Astrocyte (in vitro differentiated cells and primary cell): Measurements from ENCODE around the gene CTAGE8. TPM values are rescaled to one million over a fixed set of nuclear protein-coding genes. Genes with fewer than 3 reads are reported as not detected.
"Not testable (repeated sequence)": the region's sequence is repeated elsewhere in the genome, so short reads cannot be mapped to it uniquely, and the experiment has no call there.

ENCODE experiments used
- DNase-seq: peaks from one replicate; pipeline ENCODE4 v3.0.0-alpha.2; 2010; ENCODE audit warnings: low read depth
- FAIRE-seq: peaks from 2 replicates; lab custom pipeline; 2011; peaks lifted over from hg19 to GRCh38; lab: Jason Lieb, UNC
- H2AFZ ChIP-seq: 2 replicates; pipeline ENCODE4 v1.6.0; 2012; ENCODE audit warnings: low read depth, low read length, inconsistent platforms
- H3K27ac ChIP-seq: 2 replicates; pipeline ENCODE4 v1.5.1; 2011; ENCODE audit warnings: low read depth, low read length, inconsistent platforms
- H3K27me3 ChIP-seq: 2 replicates; pipeline ENCODE4 v1.6.0; 2011; ENCODE audit warnings: low read length, inconsistent platforms; ENCODE audit not compliant: insufficient read depth
- H3K36me3 ChIP-seq: 2 replicates; pipeline ENCODE4 v1.5.1; 2011; ENCODE audit warnings: low read length, inconsistent platforms; ENCODE audit not compliant: insufficient read depth
- H3K4me1 ChIP-seq: 2 replicates; pipeline ENCODE4 v1.5.1; 2011; ENCODE audit warnings: low read length, inconsistent platforms; ENCODE audit not compliant: insufficient read depth
- H3K4me2 ChIP-seq: 2 replicates; pipeline ENCODE4 v1.6.0; 2012; ENCODE audit warnings: low read length, inconsistent platforms
- H3K4me3 ChIP-seq: 2 replicates; pipeline ENCODE4 v1.5.1; 2011; ENCODE audit warnings: low read depth, mild to moderate bottlenecking, low read length, inconsistent platforms; ENCODE audit not compliant: insufficient read depth
- H3K79me2 ChIP-seq: 2 replicates; pipeline ENCODE4 v1.6.0; 2012; ENCODE audit warnings: mild to moderate bottlenecking, low read length, inconsistent platforms; ENCODE audit not compliant: insufficient read depth
- H3K9ac ChIP-seq: 2 replicates; pipeline ENCODE4 v1.6.0; 2012; ENCODE audit warnings: mild to moderate bottlenecking, low read length, inconsistent platforms
- H3K9me3 ChIP-seq: 2 replicates; pipeline ENCODE4 v1.5.1; 2012; ENCODE audit warnings: low read depth, mild to moderate bottlenecking, low read length, inconsistent platforms; ENCODE audit not compliant: insufficient read depth
- H4K20me1 ChIP-seq: 2 replicates; pipeline ENCODE4 v1.6.0; 2012; ENCODE audit warnings: low read length, inconsistent platforms; ENCODE audit not compliant: insufficient read depth
- H3K27ac Mint-ChIP-seq: one replicate; pipeline ENCODE4 v1.8.0; 2021; ENCODE audit warnings: mild to moderate bottlenecking, mixed read lengths; ENCODE audit not compliant: unreplicated experiment
- H3K27me3 Mint-ChIP-seq: one replicate; pipeline ENCODE4 v1.8.0; 2021; ENCODE audit warnings: low read depth, mixed read lengths; ENCODE audit not compliant: unreplicated experiment
- H3K36me3 Mint-ChIP-seq: one replicate; pipeline ENCODE4 v1.8.0; 2021; ENCODE audit warnings: low read depth, mixed read lengths; ENCODE audit not compliant: unreplicated experiment
- H3K4me1 Mint-ChIP-seq: one replicate; pipeline ENCODE4 v1.8.0; 2021; ENCODE audit warnings: low read depth, mixed read lengths; ENCODE audit not compliant: unreplicated experiment
- H3K4me3 Mint-ChIP-seq: one replicate; pipeline ENCODE4 v1.8.0; 2021; ENCODE audit warnings: mild to moderate bottlenecking, moderate library complexity, mixed read lengths; ENCODE audit not compliant: unreplicated experiment
- H3K9me3 Mint-ChIP-seq: one replicate; pipeline ENCODE4 v1.8.0; 2021; ENCODE audit warnings: mild to moderate bottlenecking, mixed read lengths; ENCODE audit not compliant: unreplicated experiment
- total RNA-seq: library from RNA; stranded (reverse); gene quantifications from 2 replicates; pipeline ENCODE4 v1.2.1, GENCODE V29; 2021

CTAGE8 gene
- total RNA-seq, 1 donor from 2014 or later = 0.98 TPM

DNA sequence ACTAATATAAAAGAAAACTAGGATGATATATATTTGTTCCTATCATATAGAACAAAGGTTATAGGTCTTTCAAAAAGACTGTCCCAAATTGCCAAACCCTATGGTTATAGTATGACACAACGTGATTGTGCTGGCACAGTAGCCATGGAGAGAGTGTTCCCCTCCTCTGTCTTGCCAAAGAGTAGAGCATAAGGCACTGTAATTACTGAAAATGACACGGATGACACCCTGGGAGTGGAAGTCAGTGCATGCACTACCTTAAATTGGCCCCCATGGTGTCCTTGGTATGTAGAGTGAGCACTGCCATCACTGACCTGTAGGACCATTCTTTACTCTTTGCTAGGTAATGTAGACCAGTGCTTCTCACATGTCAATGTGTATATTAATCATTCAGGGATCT lies 36.1 kb upstream of the CTAGE8 start:
- H3K9me3 ChIP-seq, H4K20me1 ChIP-seq, H3K27ac ChIP-seq, H3K27ac Mint-ChIP-seq, H3K79me2 ChIP-seq, H3K27me3 ChIP-seq, DNase-seq, H3K4me1 ChIP-seq, H3K36me3 ChIP-seq, H3K4me1 Mint-ChIP-seq, H3K36me3 Mint-ChIP-seq, H3K9me3 Mint-ChIP-seq, H3K4me2 ChIP-seq, H3K27me3 Mint-ChIP-seq, H2AFZ ChIP-seq, H3K4me3 Mint-ChIP-seq, H3K9ac ChIP-seq, FAIRE-seq, H3K4me3 ChIP-seq: not testable (repeated sequence)

DNA sequence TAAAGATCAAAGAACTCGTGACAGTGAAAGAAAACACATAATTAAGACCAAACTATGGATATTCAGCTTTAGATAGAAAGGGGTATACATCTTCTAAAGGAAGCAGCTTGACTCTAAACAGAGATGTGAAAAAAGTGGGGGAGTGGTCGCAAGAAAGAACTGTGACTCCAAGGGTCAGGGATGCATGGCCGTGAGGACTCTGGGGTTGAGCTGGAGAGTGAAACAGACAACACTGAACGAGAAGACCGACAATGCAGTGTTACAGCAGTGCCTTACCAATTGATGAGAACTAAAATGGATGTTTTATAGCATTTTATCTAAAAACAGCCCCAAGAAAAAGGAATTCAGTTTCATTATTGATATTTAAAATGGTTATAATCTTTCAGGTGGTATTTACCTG lies 34.5 kb upstream of the CTAGE8 start:
- not testable (repeated sequence) for DNase-seq, H3K36me3 Mint-ChIP-seq, FAIRE-seq

DNA sequence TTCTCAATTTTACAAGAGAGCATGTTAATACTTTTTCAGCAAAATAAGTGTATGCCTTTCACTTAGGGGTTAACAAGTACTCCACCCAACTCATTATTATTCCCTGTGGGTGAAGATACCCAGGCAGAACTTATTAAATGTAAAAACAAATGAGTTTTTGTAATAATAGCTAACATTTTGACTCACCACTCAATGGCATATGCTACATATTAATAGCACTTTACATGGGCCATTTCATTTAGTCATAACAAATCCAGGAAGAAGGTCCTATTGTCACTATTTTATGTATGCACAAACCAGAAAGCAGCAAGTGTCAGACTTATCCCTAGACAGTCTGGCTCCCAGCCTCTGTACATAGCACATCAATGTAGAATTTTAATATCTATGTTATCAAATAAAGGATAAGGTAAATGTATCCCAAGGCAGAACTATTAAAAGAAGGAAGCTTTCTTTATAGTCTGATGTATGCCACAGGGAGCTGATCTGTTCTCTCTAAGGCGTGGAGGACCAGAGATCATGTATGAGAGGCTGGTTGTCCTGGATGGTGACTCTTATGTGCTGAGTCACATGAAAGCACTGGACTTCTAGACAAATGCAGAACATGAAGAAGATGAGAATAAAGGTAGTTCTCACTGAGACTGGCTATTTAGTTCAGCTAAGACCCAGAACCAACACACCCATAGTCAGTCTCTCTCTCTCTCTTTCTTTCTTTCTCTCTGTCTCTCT lies 33.7 kb upstream of the CTAGE8 start:
- H3K36me3 Mint-ChIP-seq, H3K4me3 Mint-ChIP-seq, H3K9me3 ChIP-seq, H3K27ac Mint-ChIP-seq, H3K79me2 ChIP-seq, FAIRE-seq, H3K36me3 ChIP-seq, H3K27me3 Mint-ChIP-seq, H3K4me3 ChIP-seq, H4K20me1 ChIP-seq, H2AFZ ChIP-seq, H3K27me3 ChIP-seq, H3K4me1 ChIP-seq, H3K9me3 Mint-ChIP-seq, H3K4me2 ChIP-seq, DNase-seq, H3K27ac ChIP-seq, H3K9ac ChIP-seq, H3K4me1 Mint-ChIP-seq: not testable (repeated sequence)

More for the DNA sequence above, 34.5 kb upstream of the CTAGE8 start:
- not testable (repeated sequence) for H3K9ac ChIP-seq, H3K9me3 Mint-ChIP-seq, H3K4me3 ChIP-seq, H3K27me3 Mint-ChIP-seq, H3K4me1 Mint-ChIP-seq, H3K79me2 ChIP-seq, H3K27ac Mint-ChIP-seq, H4K20me1 ChIP-seq, H3K27me3 ChIP-seq, H3K4me1 ChIP-seq, H2AFZ ChIP-seq, H3K27ac ChIP-seq, H3K4me3 Mint-ChIP-seq, H3K4me2 ChIP-seq, H3K36me3 ChIP-seq, H3K9me3 ChIP-seq

DNA sequence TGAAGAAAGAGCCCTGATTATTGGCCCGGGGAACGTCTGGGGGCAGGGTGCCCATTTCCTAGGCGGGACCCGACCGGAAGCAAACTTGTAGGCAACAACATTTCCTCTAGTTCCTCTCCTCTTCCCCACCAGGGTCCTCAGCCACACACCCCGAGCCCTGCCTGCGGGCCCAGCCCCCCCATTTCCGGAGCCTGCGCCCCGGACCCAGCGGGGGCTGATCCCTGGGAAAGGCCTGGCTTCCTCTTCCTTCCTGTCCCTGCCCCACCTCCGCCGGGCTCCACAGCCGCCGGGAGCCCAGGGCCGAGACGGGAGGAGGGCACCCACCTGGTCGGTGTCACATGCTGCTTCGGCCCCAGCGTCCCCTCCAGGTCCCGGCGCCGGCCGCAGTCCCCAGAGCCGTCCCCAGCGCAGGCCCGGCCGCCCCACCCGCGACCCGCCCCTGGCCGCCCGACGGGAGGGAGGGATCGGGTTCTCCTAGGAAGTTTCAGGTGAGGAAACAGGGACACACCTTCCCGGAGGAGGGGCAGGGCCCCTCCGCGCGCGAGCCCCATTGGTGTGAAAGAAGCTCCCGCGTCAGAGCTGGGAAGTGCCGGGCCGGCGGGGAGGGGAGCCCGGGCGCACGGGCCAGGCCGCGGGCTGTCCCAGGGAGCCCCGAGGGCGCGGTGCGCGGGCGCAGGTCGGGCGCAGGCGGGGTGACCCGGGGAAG lies 24.9 kb upstream of the CTAGE8 start:
- not testable (repeated sequence) for H3K27me3 Mint-ChIP-seq, H3K9me3 Mint-ChIP-seq, H3K4me3 Mint-ChIP-seq, H3K27ac Mint-ChIP-seq, H3K4me2 ChIP-seq, H3K79me2 ChIP-seq, H3K36me3 Mint-ChIP-seq, H2AFZ ChIP-seq, DNase-seq, FAIRE-seq, H3K36me3 ChIP-seq, H3K27ac ChIP-seq, H3K4me1 Mint-ChIP-seq, H3K9ac ChIP-seq, H3K4me3 ChIP-seq, H3K27me3 ChIP-seq, H4K20me1 ChIP-seq, H3K9me3 ChIP-seq, H3K4me1 ChIP-seq

- not testable (repeated sequence) for H3K9me3 Mint-ChIP-seq, H3K27me3 ChIP-seq, H3K4me3 ChIP-seq, H3K9me3 ChIP-seq, H3K9ac ChIP-seq, H3K27me3 Mint-ChIP-seq, H3K36me3 Mint-ChIP-seq, H3K4me1 ChIP-seq, H2AFZ ChIP-seq, H3K27ac Mint-ChIP-seq, H3K27ac ChIP-seq, H3K36me3 ChIP-seq, H4K20me1 ChIP-seq, H3K4me3 Mint-ChIP-seq, FAIRE-seq, H3K79me2 ChIP-seq, H3K4me1 Mint-ChIP-seq, DNase-seq, H3K4me2 ChIP-seq
These were observed 23.5 kb upstream of the CTAGE8 start for GRCh38 chr7:144292384-144293161.
